NCI-H82 (cell line): ENCODE data around the gene DDC.
"Not testable (repeated sequence)": the region's sequence is repeated elsewhere in the genome, so short reads cannot be mapped to it uniquely, and the experiment has no call there.

Source experiments
- DNase-seq: peaks from one replicate; lab custom pipeline; 2025; lab: John Stamatoyannopoulos, UW

DDC gene

DNA sequence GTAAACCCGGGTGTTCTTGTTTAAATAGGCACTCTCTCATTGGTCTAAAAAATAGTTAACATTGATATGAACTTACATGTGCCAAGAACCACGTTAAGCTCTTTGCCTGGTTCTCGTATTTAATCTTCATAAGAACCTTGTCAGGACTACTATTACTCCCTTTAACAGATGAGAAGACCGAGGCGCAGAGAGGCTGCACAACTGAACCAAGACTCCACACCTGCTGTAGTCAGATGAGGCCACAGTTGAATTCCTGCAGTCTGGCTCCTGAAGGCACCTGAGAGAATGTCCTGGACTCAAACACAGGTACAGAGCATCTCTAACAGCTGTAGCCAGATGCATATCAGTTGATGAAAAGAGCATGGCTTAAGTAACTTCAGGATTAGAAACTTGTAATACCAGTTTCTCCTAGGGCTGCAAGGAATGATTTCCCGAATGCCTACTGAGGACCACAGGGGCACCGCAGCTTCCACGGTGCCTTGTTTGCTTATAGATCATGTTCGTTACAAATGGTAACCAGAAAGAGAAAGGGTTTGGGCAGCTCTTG lies 9.5 kb downstream of the DDC start:
- DNase-seq: no peak

DNA sequence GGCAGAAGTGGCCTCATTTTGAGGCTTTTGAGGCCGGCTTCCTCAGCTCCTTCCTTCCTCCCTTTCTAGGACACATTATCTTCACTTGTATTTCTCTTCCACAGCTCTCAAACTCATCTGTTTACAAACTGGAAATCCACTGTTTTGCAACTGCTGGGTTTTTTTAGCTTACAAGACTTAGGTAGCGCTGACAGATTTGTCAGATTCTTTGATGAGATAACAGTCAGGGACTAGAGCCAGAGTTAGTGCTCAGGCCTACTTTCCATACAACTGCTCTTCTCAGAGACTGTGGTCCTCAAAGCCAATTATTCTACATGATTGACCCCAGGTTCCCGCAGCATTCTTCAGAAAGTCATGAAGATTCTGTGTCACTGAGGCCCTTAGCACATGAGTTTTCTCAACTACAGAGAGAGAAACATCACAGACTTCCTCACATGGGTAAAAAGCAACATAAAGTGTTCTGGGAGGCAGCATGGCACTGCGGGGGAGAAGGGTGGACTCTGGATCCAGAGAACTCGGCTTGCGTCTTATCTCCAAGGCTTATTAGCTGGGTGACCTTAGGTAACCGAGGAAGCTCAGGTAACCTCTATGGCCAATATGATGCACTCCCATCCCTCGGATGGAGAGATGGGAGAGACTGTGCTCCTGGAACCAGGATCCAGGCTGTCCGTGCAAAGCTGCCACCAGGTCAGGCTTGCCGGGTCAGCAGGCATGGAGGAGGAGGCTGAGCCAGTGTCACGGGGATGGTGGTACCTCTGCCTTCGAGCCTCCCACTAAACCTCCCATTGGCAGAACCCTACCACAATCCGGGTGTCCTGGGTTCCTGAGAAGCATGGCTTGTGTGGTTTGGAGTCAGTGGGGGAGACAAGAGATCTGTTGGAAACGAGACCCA lies 10.5 kb downstream of the DDC start:
- DNase-seq: peak; percentile 43

DNA sequence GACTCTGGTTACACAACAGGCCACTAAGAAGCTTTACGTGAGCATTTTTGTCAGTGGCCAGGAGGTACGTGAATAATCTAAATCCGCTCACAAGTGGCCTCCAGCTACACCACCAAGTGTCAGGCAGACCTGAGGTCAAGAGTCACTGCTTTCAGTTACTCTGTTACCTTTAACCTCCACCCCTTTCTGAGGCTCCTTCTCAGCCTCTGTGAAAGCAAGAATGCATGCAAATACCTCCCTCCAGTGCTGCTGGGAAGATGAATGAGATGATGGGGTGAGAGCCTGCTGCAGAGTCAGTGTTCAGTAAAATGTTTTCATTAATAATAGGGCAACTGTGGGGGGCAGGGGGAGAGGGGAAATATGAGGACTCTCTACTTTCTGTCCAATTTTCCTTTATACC lies 11.2 kb downstream of the DDC start:
- DNase-seq: no peak

DNA sequence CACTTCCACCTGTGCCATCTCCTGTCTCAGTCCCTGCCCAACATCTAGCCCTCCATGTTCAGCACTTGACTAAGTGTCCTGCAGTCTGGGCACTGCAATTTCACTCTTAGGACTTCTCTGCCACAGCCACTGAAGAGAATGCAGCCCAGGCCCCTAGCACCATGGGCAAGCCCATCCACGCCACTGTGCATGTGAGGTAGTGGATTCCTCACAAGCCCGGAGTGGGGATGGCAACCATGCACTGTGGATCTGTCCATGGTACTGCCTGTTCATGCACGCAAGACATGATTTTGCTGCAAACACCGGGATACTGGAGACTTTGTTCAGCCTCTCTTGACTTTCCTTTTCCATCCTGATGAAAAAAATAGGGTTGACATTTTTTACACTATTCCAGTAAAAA lies 12.3 kb downstream of the DDC start:
- DNase-seq: no peak

DNA sequence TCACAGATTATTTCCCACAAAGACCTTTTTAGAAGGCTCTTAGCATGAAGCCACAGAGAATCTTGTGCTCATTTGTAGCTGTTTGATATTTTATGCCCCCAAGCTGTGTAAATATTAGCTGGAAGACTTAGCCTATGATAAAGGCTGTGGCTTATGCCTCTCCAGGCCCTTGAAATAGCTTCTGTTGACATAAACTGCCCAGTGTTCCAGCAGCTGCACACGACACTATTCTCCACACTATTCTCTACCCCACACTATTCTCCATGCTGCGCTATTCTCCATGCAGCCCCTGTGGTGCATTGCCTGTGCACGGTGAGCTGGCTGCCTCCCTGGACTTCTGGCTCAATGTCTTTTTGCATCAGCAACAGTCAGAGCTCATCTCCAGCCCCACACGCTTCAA lies 13.1 kb downstream of the DDC start:
- DNase-seq: peak; percentile 10

DNA sequence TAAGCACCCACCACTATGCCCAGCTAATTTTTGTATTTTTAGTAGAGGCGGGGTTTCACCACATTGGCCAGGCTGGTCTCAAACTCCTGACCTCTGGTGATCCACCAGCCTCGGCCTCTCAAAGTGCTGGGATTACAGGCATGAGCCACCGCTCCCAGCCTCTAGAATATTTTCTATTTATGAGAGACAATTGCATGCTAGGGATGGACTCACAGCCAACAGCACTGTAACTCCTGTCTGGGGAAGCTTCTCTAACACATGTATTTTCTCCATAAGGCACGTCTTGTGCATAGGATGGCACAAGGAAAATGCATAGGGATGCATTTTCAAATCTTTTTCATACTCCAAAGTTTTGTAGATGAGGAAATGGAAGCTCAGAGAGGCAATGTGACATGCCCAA lies 19.6 kb downstream of the DDC start:
- not testable (repeated sequence) for DNase-seq

DNA sequence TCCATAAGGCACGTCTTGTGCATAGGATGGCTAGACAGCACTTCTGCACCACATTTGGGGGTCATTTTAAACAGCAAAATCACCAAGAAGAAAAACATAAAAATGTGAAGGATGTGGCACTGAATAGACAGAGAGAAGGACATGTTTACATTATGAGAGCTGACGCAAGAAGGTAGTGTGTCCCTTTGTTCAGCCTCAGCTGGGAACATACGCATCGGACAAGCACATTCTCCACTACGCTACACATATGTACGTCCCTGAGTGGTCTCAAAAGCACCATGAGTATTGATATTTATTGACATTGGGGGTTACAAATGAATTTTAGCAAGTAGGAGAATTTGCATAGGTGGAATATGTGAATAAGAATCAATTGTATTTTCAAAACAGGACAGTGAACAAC lies 20.2 kb downstream of the DDC start:
- no peak for DNase-seq

DNA sequence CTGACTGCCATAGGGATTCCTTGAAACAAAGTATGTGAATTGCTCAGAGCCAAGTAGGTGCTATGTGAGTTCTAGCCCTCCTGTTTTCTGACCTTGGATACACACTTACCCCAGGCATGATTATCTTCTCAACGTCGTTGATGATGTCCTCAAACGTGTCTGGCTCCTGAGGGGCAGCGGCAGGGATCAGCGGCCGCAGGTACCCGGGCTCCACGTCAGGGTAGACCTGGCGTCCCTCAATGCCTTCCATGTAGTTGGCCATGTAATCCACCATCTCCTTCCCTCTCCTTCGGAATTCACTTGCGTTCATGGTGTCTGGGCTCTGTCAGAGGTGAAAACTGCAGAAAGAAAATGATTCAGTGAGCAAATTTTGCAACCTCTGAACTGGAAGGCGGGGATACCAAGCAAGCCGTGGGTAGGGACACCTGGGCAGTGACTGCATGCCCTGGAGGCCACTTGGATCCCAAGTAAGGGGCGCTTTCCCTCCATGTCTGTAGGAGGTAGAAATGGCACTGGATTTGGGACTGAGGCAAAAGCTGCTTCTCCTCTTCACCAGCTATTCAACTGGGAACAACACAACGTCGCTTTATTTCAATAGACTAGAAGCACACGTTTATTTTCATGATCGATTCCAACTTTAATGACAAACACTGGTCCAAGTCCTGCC lies 21.3 kb downstream of the DDC start:
- no peak for DNase-seq

DNA sequence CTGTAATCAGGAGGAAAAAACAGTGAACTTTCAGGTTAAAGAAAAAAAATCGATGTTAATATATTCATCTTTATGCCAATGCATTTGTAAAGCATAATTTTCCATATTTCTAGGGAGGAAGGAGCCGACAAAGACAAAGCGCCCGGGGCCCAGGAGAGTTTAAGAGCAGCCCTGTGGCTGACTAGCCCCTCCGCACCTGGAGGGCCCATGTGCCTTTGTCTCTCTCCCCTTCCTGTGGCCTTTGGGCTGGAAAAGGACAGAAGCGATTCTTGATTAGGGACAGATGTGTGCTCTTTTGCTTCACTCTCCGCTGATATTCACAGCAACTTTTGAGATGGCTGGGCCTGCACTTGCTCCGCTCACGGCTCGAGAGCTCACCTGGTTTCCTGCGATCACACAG lies 23.1 kb downstream of the DDC start:
- no peak for DNase-seq

DNA sequence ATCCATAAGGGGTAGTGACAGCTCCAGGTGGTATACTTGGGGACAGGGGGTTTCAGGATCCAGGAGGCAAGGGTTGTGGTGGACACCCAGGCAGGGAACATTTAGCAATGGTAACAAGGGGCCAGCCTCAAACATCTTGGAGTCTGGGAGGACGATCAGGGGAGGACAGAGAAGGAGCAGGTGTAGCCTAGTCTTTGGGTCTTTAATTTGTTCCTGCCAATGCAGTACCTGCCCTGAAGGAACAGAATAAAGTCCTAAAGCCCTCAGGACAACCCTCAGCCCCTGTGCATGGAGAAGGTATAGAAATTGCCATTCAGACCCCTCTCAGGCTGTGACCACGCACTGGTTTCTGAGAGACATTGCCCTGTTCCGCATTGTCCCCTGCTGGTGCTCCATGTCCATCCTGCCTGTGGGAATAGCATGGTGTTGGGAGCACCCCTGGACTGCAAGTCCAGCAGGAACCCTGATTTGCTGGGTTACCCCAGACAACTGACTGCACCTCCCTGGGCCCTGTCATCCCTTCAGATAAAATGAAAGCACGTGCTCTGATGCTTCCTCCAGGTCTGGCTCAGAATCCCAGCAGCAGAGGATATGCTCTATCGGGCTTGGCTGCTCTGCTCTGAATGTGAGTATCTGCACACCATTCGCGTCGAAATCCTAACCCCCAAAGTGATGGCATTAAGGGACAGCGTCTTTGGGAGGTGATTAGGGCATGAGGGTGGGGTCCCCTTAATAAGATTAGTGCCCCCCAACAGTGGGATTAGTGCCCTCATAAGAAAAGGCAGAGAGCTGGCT lies 24.2 kb downstream of the DDC start:
- no peak for DNase-seq

DNA sequence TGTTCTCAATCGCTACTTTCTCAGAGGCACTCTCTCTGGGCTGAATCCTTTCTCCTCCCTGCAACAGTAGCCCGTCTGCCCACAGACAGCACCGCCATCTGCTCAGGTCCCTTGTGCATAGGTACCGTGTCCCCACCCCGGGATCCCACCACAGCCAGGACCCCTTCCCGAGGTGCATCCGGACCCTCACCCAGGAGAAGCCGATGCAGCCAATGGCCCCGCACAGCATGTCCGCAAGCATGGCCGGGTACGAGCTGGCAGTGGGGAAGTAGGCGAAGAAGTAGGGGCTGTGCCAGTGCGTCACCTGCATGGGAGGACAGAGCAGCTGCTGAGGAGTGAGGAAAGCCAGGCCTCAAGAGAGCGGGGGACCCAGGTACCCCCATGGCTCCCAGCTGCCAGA lies 25.5 kb downstream of the DDC start:
- no peak for DNase-seq

DNA sequence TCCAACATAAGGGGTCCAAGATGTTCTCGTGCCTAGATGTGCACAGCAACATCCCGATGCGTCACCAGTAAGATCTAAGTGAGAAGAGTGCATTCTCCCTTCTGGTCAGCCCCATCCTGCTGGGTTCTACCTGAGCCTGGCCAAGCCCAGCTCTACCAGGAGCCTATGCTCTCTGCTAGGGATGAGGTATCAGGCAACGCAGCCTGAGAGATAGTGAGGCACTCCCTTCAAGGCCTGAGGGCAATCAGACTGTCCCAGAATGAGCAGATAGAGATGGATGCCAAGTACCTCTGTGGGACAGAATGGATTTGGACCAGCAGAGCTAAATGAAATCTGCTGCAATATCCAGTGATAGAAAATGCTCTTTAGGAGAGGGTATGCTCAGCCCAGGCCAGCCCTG lies 26.7 kb downstream of the DDC start:
- no peak for DNase-seq

DNA sequence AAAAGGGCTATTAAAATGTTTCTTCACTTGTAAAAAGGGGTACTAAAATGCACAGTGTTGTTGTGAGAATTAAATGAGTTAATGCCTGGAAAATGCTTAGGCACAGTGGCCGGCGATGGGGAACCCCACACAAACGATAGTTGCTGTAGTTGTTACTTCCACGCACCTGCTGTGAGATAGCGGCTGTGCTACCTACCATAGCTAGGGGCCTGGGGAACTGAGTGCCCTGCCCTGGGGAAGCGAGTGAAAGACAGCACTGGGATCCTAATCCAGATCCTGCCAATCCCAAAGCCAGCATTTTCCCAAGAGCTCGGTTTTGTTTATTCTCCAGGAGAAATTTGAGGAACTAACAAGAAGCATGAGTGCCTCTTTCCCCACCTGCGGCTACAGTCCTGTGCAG lies 27.8 kb downstream of the DDC start:
- no peak for DNase-seq

DNA sequence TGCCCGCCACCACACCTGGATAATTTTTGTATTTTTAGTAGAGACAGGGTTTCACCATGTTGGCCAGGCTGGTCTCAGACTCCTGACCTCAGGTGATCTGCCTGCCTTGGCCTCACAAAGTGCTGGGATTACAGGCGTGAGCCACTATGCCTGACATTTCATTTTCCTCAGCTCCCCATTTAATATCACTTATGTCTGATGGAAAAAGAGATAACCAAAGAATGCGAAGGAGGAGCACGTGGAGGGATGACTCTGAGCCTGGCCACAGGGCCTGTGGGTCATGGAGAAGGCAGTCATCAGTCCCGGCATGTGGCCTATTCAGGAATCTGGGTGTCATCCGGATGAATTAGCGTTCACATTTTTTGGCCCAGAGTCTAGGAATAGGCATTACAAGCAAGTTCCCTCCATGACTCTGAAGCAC lies 29.9 kb downstream of the DDC start:
- not testable (repeated sequence) for DNase-seq

DNA sequence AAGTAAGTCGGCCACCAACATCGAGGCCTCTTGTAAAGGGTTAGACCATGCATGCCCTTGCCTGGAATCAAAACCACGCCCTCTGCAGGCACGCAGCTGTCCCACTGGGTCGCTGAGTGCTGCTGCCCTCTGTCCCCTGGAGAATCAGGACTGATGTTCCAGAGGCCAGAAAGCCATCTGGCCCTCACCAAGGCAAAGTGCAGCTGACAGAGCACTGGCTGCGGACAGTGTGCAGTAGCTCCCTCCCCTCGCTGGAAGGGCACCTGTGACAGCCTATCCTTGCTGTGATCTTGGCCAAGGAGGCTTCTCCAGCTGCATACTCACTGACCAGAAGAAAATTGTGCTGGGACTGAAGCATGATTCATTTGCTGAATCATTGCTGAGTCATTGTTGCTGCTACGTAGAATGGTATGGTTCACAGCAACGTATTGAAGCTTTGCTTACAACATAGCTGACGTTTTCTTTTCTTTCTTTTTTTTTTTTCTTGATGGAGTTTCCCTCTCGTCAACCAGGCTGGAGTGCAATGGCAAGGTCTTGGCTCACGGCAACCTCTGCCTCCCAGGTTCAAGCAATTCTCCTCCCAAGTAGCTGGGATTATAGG lies 30.4 kb downstream of the DDC start:
- peak; percentile 48 for DNase-seq

DNA sequence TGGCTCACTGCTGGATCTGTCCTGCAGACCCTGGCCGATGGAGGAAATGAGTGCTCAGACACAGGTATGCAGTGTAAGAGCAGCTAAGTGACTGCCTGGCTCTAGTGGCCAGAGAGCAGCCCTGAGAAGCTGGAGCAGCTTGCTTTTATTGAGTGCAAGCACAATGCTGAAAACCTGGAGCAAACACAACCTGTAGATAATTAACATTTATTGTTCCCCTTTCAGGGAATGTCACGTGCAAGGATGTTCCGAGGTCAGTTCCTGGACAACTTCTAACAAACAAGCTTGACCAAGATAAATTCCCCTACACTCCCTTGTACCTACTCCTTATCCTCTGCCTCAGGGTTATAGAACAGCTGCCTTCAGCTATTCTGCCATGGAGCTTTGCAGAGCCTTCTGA lies 31.3 kb downstream of the DDC start:
- no peak for DNase-seq

DNA sequence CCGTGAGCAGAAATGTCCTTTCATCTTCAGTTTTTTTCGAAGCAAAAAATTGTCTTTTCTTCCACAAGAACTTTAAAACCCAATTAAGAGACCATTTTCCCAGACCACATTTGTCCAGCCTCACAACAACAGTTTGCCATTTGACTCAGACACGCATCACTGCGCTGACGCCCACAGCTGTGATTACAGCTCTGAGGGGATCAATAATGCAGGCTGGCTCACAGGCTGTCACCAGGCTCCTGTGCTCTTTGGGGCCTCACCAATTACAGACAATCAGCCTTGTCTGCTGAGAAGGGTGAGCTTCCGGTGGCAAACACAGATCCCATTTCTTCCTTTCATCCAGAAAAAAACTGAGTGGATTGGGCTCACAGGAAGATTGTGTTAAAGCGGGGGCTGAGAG lies 33.3 kb downstream of the DDC start:
- peak; percentile 89 for DNase-seq

DNA sequence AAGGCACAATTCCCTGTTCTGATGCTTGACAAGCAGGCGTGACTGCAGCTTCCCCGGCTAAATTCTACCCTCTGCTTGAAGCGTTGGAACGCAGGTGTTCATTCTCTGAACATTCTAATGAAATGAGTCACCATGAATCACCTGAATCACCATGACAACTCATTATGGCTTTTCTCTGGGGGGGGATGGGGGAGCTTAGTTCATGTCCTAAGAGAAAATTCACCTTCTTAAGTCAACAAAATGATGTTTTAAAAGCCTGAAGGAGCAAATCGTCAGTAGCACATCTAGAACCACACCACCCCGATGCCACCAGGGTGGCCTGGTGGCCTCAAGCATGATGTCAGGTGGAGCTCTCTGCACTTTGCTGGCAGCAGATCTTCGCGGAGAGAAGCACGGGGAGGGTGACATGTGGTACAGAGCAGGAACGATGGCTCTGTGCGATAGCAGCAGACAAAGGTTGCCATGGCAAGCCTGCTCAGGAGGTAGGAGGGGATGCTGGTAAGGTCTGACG lies 33.7 kb downstream of the DDC start:
- DNase-seq: peak; percentile 82

DNA sequence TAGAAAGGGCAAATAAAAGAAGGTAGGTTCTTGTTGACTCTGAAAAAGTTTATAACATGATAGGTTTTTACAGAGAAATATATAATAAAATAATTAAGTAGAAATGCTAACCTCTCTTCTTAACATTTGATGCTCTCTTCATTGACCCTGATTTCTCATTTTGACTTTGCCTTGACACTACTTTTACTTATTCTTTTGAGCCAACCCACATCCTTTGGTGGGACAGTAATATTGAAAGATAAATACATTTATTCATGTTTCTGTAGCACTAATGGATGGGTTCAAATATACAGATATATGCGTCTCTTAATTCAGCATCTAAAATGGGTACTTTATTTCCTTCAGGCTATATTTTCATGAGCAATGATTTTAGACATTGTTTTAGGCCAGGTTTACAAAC lies 34.4 kb downstream of the DDC start:
- no peak for DNase-seq

DNA sequence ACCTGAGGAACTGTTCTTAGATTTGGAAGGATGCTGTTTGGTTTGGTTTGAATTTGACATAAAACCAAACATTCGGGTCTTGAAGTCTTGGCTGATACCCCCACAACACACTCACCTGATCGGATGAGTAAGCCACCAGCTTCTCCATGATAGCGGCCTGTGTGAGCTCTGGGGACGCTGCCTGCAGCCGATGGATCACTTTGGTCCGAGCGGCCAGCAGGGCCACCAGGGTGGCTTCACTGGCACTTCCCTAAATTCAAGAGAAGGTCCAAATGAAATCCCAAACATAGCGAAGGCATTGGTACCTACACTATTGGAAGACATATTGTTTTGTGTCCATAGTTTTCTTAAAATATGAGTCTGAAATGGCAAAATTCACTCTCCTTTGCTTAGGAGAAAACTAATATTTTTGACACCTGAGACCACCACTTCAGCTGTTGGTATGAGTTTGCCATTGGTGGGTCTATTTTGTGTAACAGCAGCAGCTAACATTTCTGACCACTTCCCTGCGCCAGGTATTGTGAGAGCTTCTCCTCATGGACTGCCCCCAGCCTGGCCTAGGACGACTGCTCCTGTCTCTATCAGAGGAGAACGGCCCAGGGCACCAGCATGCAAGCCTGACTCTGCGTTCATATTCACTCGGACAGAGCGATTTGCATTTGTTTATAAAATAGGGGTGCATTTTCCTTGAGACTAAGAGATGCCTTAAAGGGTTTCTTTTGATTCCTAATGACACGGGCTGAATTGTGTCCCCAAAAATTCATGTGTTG lies 35.9 kb downstream of the DDC start:
- DNase-seq: no peak
